Measurements from ENCODE around the gene COL18A1. TPM values are rescaled to one million over a fixed set of nuclear protein-coding genes. Genes with fewer than 3 reads are reported as not detected.

Gene COL18A1
- 93.6 and 118 TPM in 2 replicates for polyA plus RNA-seq (2012; rRNA removed)
- 51.8 and 89.1 TPM in 2 replicates for polyA plus RNA-seq (2012; cell fraction: cytosol; rRNA removed)
- polyA plus RNA-seq (2012; cell fraction: nucleus; rRNA removed) = 287 and 525 TPM in 2 replicates

DNA sequence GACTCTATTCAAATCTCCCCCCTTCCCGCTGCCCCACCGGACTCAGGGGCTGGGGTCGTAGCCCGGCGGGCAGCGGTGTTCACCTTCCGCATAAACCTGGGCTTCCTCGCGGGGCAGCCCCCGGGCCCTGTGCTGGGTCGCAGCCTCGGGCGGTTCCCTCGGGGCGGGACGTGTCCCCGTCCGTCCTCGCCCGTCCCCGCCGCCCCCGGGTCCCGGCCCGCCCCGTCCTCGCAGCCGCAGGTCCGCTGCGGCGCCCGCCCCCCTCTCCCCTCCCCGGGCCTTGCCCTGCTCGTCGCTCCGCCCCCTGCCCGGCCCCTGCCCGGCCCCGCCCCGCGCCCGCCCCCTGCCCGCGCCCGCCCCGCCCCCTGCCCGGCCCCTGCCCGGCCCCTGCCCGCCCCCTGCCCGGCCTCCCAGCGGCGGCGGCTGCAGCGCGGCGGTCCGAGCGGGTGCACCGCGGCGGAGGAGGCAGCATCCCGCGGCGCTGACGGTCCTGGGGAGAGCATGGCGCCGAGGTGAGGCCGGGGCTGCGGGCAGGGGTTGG lies at the start of gene COL18A1:
Gene COL18A1, plus strand, starts transcription at position 436 of the 541 bp plus-strand sequence. Its CDS starts 66 bp downstream, at position 502.
- Histone ChIP-seq H3K79me2 (ENCODE audit: insufficient read depth) (peaks cover 43% of the 10 kb centered on the region), H4K20me1 (ENCODE audit: insufficient read depth) (peaks cover 36% of the 10 kb centered on the region), H2AFZ (ENCODE audit: low read depth) (peak within 1 kb of the TSS; percentile 76), H3K27ac (ENCODE audit: low read depth in 2 of 2, low read length in 1 of 2) (peak within 1 kb of the TSS; percentile 48 to 58; a peak in 3 of 4 replicates), H3K4me3 (ENCODE audit: low read depth in 2 of 2, low read length in 1 of 2) (peak within 1 kb of the TSS; percentile 67 to 77), H3K27me3 (ENCODE audit: insufficient read depth) (no peaks in the 10 kb centered on the region), H3K36me3 (replicated peaks in 1 of 2; ENCODE audit: control insufficient read depth in 1 of 2, insufficient read depth in 2 of 2, low read length in 1 of 2) (peaks cover 5 to 6% of the 10 kb centered on the region in 2 experiments), H3F3A (replicated peaks; ENCODE audit: insufficient read depth) (peaks cover 5% of the 10 kb centered on the region), H3K9ac (peak within 1 kb of the TSS; percentile 73), H3K4me2 (peak within 1 kb of the TSS; percentile 99), H3K9me2 (no peaks in the 10 kb centered on the region), H3K4me1 (ENCODE audit: control insufficient read depth in 1 of 2, insufficient read depth in 2 of 2, low read depth in 1 of 2, low read length in 1 of 2) (peaks cover 6 to 39% of the 10 kb centered on the region in 2 experiments; a peak in 1 of 4 replicates), H3K9me3 (peaks cover 8% of the 10 kb centered on the region)
- ChIA-PET CTCF (no interaction called here), POLR2A (no interaction called here)
- WGBS (ENCODE audit: low lambda C conversion rate) = 4% methylated on average over 7 of the region's 69 CpGs
- DNase-seq = peak; percentile 98
- TF ChIP-seq, protein P1, sequence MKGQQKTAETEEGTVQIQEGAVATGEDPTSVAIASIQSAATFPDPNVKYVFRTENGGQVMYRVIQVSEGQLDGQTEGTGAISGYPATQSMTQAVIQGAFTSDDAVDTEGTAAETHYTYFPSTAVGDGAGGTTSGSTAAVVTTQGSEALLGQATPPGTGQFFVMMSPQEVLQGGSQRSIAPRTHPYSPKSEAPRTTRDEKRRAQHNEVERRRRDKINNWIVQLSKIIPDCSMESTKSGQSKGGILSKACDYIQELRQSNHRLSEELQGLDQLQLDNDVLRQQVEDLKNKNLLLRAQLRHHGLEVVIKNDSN (IDR thresholded peaks at IDR 0.05; ENCODE audit: borderline replicate concordance, low read depth) = no peak
- no peak for TF ChIP-seq GATA2 (CRISPR knock-in tag; IDR thresholded peaks at IDR 0.05)
- TF ChIP-seq POLR2AphosphoS5 (IDR thresholded peaks at IDR 0.05; ENCODE audit: low read depth, low read length) = peak; percentile 20; the same call in 1 of the 2 replicates
- TF ChIP-seq TAF1 (IDR thresholded peaks at IDR 0.05; ENCODE audit: borderline replicate concordance, low read depth, low read length) = 0 out of 2 replicates have a peak, but pooled peaks have one; percentile 7

DNA sequence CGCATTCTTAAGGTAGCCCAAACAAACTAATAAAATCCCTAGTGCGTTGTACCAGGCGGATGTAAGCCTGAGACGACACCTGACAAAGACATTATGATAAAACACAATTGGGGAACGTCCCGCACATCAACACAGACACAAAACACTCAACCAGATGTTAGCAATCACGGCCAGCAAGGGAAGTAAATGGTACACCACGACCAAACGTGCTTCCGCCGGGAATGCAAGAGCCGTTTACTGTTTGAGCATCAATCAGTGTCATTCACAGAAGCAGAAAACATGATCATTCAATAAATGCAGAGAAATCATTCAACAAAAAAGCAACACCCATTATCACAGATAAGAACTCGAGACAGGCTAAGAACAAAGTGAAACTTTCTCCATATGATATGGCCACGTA lies 49.4 kb upstream of the COL18A1 start:
- TF ChIP-seq RXRA (IDR thresholded peaks at IDR 0.05; ENCODE audit: borderline replicate concordance, low read depth) = no peak
- TF ChIP-seq JUND (IDR thresholded peaks at IDR 0.05) = no peak
- TF ChIP-seq EP300 (IDR thresholded peaks at IDR 0.05; ENCODE audit: borderline replicate concordance in 1 of 2, low read depth in 1 of 2, low read length in 1 of 2) = no peak
- no peak for TF ChIP-seq RCOR1 (IDR thresholded peaks at IDR 0.05; ENCODE audit: low read length)
- no peak for TF ChIP-seq GABPA (IDR thresholded peaks at IDR 0.05; ENCODE audit: low read depth)
- no peak for TF ChIP-seq NRF1 (IDR thresholded peaks at IDR 0.05; ENCODE audit: low read depth, low read length)
- no peak for TF ChIP-seq ELF1 (IDR thresholded peaks at IDR 0.05)
- no peak for TF ChIP-seq MXI1 (IDR thresholded peaks at IDR 0.05; ENCODE audit: low read depth, low read length)
- no peak for TF ChIP-seq SIN3A (IDR thresholded peaks at IDR 0.05; ENCODE audit: borderline replicate concordance, low read depth, low read length)
- TF ChIP-seq, protein P2, sequence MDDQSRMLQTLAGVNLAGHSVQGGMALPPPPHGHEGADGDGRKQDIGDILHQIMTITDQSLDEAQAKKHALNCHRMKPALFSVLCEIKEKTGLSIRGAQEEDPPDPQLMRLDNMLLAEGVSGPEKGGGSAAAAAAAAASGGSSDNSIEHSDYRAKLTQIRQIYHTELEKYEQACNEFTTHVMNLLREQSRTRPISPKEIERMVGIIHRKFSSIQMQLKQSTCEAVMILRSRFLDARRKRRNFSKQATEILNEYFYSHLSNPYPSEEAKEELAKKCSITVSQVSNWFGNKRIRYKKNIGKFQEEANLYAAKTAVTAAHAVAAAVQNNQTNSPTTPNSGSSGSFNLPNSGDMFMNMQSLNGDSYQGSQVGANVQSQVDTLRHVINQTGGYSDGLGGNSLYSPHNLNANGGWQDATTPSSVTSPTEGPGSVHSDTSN (IDR thresholded peaks at IDR 0.05) = no peak
- Histone ChIP-seq H4K20me1 (ENCODE audit: insufficient read depth) (no peaks in the 10 kb centered on the region), H3F3A (replicated peaks; ENCODE audit: insufficient read depth) (peaks cover under 1% of the 10 kb centered on the region), H3K27me3 (ENCODE audit: insufficient read depth) (no peaks in the 10 kb centered on the region), H3K4me2 (no peak overlapping the region), H3K4me1 (ENCODE audit: control insufficient read depth in 1 of 2, insufficient read depth in 2 of 2, low read depth in 1 of 2, low read length in 1 of 2) (peaks cover 0 to 36% of the 10 kb centered on the region in 2 experiments; a peak in 1 of 4 replicates), H3K9me2 (no peaks in the 10 kb centered on the region), H3K27ac (ENCODE audit: low read depth in 2 of 2, low read length in 1 of 2) (no peak overlapping the region), H3K9me3 (no peaks in the 10 kb centered on the region), H2AFZ (ENCODE audit: low read depth) (no peak overlapping the region), H3K36me3 (replicated peaks in 1 of 2; ENCODE audit: control insufficient read depth in 1 of 2, insufficient read depth in 2 of 2, low read length in 1 of 2) (no peaks in the 10 kb centered on the region), H3K4me3 (ENCODE audit: low read depth in 2 of 2, low read length in 1 of 2) (no peak overlapping the region), H3K79me2 (ENCODE audit: insufficient read depth) (no peaks in the 10 kb centered on the region), H3K9ac (no peak overlapping the region)
- no peak for DNase-seq
- ChIA-PET CTCF (no interaction called here), POLR2A (no interaction called here)
- 84% methylated on average over 14 of the region's 14 CpGs for WGBS (ENCODE audit: low lambda C conversion rate)
